ENCODE results near the gene RFX2.
"Not testable (repeated sequence)": the region's sequence is repeated elsewhere in the genome, so short reads cannot be mapped to it uniquely, and the experiment has no call there.

Gene RFX2

GRCh38 chr19:6006896-6007295 is 103.4 kb downstream of the RFX2 start:
- Histone ChIP-seq H3K4me1 (ENCODE audit: control insufficient read depth, low read length) (no peaks in the 10 kb centered on the region), H3K9me2 (replicated peaks; ENCODE audit: control insufficient read depth, low read length) (no peaks in the 10 kb centered on the region), H3K27ac (ENCODE audit: low read depth, low read length) (no peak overlapping the region), H3K79me2 (ENCODE audit: control insufficient read depth, low read length) (no peaks in the 10 kb centered on the region), H3K9me3 (ENCODE audit: control insufficient read depth, insufficient read depth, low read length) (no peaks in the 10 kb centered on the region), H3K36me3 (ENCODE audit: control insufficient read depth, low read length) (no peaks in the 10 kb centered on the region), H3F3A (ENCODE audit: control insufficient read depth, insufficient read depth) (no peaks in the 10 kb centered on the region), H3K27me3 (ENCODE audit: control insufficient read depth, low read length) (no peaks in the 10 kb centered on the region), H4K20me1 (ENCODE audit: control insufficient read depth, insufficient read depth, low read depth, low read length) (no peaks in the 10 kb centered on the region), H3K4me3 (ENCODE audit: low read length) (no peak overlapping the region), H3K4me2 (ENCODE audit: low read length) (no peak overlapping the region)
- TF ChIP-seq CTCF (IDR thresholded peaks at IDR 0.05; ENCODE audit: low read depth, low read length, poor library complexity, severe bottlenecking) (no peak), EZH2phosphoT487 (IDR thresholded peaks at IDR 0.05; ENCODE audit: borderline replicate concordance, low read length) (no peak)

GRCh38 chr19:6006070-6006446 is 104.2 kb downstream of the RFX2 start:
- not testable (repeated sequence) for H3K9me2 ChIP-seq (replicated peaks; ENCODE audit: control insufficient read depth, low read length); H3K36me3 ChIP-seq (ENCODE audit: control insufficient read depth, low read length); H3K27me3 ChIP-seq (ENCODE audit: control insufficient read depth, low read length); H3K9me3 ChIP-seq (ENCODE audit: control insufficient read depth, insufficient read depth, low read length); H3K4me3 ChIP-seq (ENCODE audit: low read length); H4K20me1 ChIP-seq (ENCODE audit: control insufficient read depth, insufficient read depth, low read depth, low read length); H3K4me1 ChIP-seq (ENCODE audit: control insufficient read depth, low read length); H3K4me2 ChIP-seq (ENCODE audit: low read length); H3K27ac ChIP-seq (ENCODE audit: low read depth, low read length); H3F3A ChIP-seq (ENCODE audit: control insufficient read depth, insufficient read depth); H3K79me2 ChIP-seq (ENCODE audit: control insufficient read depth, low read length)

- Histone ChIP-seq H3K9me2 (replicated peaks; ENCODE audit: control insufficient read depth, low read length) (no peaks in the 10 kb centered on the region), H3K9me3 (ENCODE audit: control insufficient read depth, insufficient read depth, low read length) (no peaks in the 10 kb centered on the region; the same call in 1 of the 2 replicates), H3K79me2 (ENCODE audit: control insufficient read depth, low read length) (no peaks in the 10 kb centered on the region), H3K27me3 (ENCODE audit: control insufficient read depth, low read length) (no peaks in the 10 kb centered on the region), H3F3A (ENCODE audit: control insufficient read depth, insufficient read depth) (no peaks in the 10 kb centered on the region), H3K27ac (ENCODE audit: low read depth, low read length) (no peak overlapping the region), H3K4me2 (ENCODE audit: low read length) (no peak overlapping the region), H3K4me3 (ENCODE audit: low read length) (no peak overlapping the region), H3K4me1 (ENCODE audit: control insufficient read depth, low read length) (no peaks in the 10 kb centered on the region), H3K36me3 (ENCODE audit: control insufficient read depth, low read length) (no peaks in the 10 kb centered on the region), H4K20me1 (ENCODE audit: control insufficient read depth, insufficient read depth, low read depth, low read length) (no peaks in the 10 kb centered on the region)
- TF ChIP-seq CTCF (IDR thresholded peaks at IDR 0.05; ENCODE audit: low read depth, low read length, poor library complexity, severe bottlenecking) (no peak), EZH2phosphoT487 (IDR thresholded peaks at IDR 0.05; ENCODE audit: borderline replicate concordance, low read length) (no peak)
These were observed 104.8 kb downstream of the RFX2 start for GRCh38 chr19:6005321-6006069.

- Histone ChIP-seq H3K27ac (ENCODE audit: low read depth, low read length) (no peak overlapping the region), H3K27me3 (ENCODE audit: control insufficient read depth, low read length) (no peaks in the 10 kb centered on the region), H3K36me3 (ENCODE audit: control insufficient read depth, low read length) (no peaks in the 10 kb centered on the region), H3K79me2 (ENCODE audit: control insufficient read depth, low read length) (no peaks in the 10 kb centered on the region), H3F3A (ENCODE audit: control insufficient read depth, insufficient read depth) (no peaks in the 10 kb centered on the region), H3K4me2 (ENCODE audit: low read length) (no peak overlapping the region), H3K4me3 (ENCODE audit: low read length) (no peak overlapping the region), H4K20me1 (ENCODE audit: control insufficient read depth, insufficient read depth, low read depth, low read length) (no peaks in the 10 kb centered on the region), H3K9me3 (ENCODE audit: control insufficient read depth, insufficient read depth, low read length) (peaks cover 2% of the 10 kb centered on the region; the same call in 1 of the 2 replicates), H3K4me1 (ENCODE audit: control insufficient read depth, low read length) (no peaks in the 10 kb centered on the region), H3K9me2 (replicated peaks; ENCODE audit: control insufficient read depth, low read length) (no peaks in the 10 kb centered on the region)
- TF ChIP-seq EZH2phosphoT487 (IDR thresholded peaks at IDR 0.05; ENCODE audit: borderline replicate concordance, low read length), result no peak
- no peak for TF ChIP-seq CTCF (IDR thresholded peaks at IDR 0.05; ENCODE audit: low read depth, low read length, poor library complexity, severe bottlenecking)
These were observed 106.3 kb downstream of the RFX2 start for GRCh38 chr19:6003976-6004375.

All from DOHH2 (cell line).